Tibial nerve (tissue), 4 donors: ENCODE data around the gene ARID5B.

Source experiments
- CTCF ChIP-seq, 5 experiments: fragments of 200-600 bp in 3 of 5; fragments of 450-650 bp in 2 of 5; sonication (generic) in 3 of 5; IDR thresholded peaks; one replicate each; pipeline ENCODE4 v1.5.1; 2016 to 2019; ENCODE audit warnings: antibody characterized with exemption in 5 of 5, mild to moderate bottlenecking in 3 of 5, moderate library complexity in 2 of 5
- EP300 ChIP-seq, 2 donors: sonication (generic); formaldehyde crosslinking; IDR thresholded peaks; one replicate each; pipeline ENCODE4 v1.6.1; 2017; ENCODE audit warnings: antibody characterized with exemption in 2 of 2, mild to moderate bottlenecking in 1 of 2
- POLR2A ChIP-seq, 2 donors: fragments of 450-650 bp; IDR thresholded peaks; one replicate each; pipeline ENCODE4 v1.6.1; 2017; ENCODE audit warnings: antibody characterized with exemption in 2 of 2, mild to moderate bottlenecking in 2 of 2, moderate library complexity in 2 of 2

GRCh38 chr10:62068464-62068863, 167.0 kb downstream of the ARID5B start:
- TF ChIP-seq CTCF (IDR thresholded peaks at IDR 0.05): no peak
- no peak for TF ChIP-seq EP300 (IDR thresholded peaks at IDR 0.05)
- no peak for TF ChIP-seq POLR2A (IDR thresholded peaks at IDR 0.05)
